ENCODE measurements around the gene PGAP2.

DNA sequence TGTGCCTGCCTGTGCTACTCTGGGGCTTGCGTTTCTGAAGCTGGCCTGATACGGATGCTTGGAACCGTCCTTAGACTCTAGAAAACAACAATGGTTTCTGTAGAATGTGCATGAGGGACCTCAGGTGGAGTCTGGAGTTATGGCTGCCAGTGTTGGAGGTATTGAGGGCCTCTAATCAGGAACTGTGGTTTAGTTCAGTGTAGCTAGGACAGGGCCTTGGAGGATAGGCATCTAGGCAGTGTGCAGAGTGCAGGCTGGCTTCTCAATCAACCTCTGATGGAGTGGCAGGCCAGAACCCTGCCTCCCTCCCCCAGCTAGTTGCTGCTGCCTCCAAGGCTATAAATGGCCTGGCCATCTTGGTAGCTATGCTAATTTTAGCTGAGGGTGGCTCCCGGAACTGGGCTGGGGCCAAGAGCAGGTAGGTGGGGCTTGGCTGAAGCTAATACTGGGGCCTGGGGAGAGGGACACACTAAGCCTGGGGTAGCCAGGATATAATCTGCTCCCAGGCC, 51.1 kb downstream of the PGAP2 start:
- TF ChIP-seq NR2C2 (CRISPR knock-in tag; IDR thresholded peaks at IDR 0.05; ENCODE audit: borderline replicate concordance) (no peak), POLR2AphosphoS2 (IDR thresholded peaks at IDR 0.05; ENCODE audit: low read depth, low read length) (no peak), POLR2A (IDR thresholded peaks at IDR 0.05; ENCODE audit: insufficient read depth in 1 of 2, low read depth in 2 of 2, low read length in 2 of 2) (no peak), SOX6 (IDR thresholded peaks at IDR 0.05) (no peak), SOX6 (CRISPR knock-in tag; IDR thresholded peaks at IDR 0.05) (no peak), MAFF (IDR thresholded peaks at IDR 0.05; ENCODE audit: low read depth, low read length) (no peak), MYNN (CRISPR knock-in tag; IDR thresholded peaks at IDR 0.05; ENCODE audit: low read depth) (no peak), NR2F1 (CRISPR knock-in tag; IDR thresholded peaks at IDR 0.05) (no peak), ZSCAN20 (CRISPR knock-in tag; IDR thresholded peaks at IDR 0.05; ENCODE audit: borderline replicate concordance) (no peak), HDAC6 (IDR thresholded peaks at IDR 0.05; ENCODE audit: low read depth, low read length) (no peak), YY1 (IDR thresholded peaks at IDR 0.05; ENCODE audit: insufficient read depth, insufficient replicate concordance, low read depth, low read length) (no peak)
- TF ChIP-seq, protein P1, sequence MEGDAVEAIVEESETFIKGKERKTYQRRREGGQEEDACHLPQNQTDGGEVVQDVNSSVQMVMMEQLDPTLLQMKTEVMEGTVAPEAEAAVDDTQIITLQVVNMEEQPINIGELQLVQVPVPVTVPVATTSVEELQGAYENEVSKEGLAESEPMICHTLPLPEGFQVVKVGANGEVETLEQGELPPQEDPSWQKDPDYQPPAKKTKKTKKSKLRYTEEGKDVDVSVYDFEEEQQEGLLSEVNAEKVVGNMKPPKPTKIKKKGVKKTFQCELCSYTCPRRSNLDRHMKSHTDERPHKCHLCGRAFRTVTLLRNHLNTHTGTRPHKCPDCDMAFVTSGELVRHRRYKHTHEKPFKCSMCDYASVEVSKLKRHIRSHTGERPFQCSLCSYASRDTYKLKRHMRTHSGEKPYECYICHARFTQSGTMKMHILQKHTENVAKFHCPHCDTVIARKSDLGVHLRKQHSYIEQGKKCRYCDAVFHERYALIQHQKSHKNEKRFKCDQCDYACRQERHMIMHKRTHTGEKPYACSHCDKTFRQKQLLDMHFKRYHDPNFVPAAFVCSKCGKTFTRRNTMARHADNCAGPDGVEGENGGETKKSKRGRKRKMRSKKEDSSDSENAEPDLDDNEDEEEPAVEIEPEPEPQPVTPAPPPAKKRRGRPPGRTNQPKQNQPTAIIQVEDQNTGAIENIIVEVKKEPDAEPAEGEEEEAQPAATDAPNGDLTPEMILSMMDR (CRISPR knock-in tag; IDR thresholded peaks at IDR 0.05) = no peak
- TF ChIP-seq, protein P2, sequence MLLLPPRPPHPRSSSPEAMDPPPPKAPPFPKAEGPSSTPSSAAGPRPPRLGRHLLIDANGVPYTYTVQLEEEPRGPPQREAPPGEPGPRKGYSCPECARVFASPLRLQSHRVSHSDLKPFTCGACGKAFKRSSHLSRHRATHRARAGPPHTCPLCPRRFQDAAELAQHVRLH (CRISPR knock-in tag; IDR thresholded peaks at IDR 0.05; ENCODE audit: borderline replicate concordance, low read depth) = no peak
- TF ChIP-seq, protein P3, sequence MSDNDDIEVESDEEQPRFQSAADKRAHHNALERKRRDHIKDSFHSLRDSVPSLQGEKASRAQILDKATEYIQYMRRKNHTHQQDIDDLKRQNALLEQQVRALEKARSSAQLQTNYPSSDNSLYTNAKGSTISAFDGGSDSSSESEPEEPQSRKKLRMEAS (IDR thresholded peaks at IDR 0.05) = no peak
- TF ChIP-seq, protein P4, sequence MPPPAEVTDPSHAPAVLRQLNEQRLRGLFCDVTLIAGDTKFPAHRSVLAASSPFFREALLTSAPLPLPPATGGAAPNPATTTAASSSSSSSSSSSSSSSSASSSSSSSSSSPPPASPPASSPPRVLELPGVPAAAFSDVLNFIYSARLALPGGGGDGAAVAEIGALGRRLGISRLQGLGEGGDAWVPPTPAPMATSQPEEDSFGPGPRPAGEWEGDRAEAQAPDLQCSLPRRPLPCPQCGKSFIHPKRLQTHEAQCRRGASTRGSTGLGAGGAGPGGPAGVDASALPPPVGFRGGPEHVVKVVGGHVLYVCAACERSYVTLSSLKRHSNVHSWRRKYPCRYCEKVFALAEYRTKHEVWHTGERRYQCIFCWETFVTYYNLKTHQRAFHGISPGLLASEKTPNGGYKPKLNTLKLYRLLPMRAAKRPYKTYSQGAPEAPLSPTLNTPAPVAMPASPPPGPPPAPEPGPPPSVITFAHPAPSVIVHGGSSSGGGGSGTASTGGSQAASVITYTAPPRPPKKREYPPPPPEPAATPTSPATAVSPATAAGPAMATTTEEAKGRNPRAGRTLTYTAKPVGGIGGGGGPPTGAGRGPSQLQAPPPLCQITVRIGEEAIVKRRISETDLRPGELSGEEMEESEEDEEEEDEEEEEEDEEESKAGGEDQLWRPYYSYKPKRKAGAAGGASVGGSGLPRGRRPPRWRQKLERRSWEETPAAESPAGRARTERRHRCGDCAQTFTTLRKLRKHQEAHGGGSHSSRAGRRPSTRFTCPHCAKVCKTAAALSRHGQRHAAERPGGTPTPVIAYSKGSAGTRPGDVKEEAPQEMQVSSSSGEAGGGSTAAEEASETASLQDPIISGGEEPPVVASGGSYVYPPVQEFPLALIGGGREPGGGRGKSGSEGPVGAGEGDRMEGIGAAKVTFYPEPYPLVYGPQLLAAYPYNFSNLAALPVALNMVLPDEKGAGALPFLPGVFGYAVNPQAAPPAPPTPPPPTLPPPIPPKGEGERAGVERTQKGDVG (CRISPR knock-in tag; IDR thresholded peaks at IDR 0.05; ENCODE audit: borderline replicate concordance) = no peak

Measured in HepG2 (cell line).